GM18868 (cell line): ENCODE results near the gene PTPRC.

Experiments used
- ATAC-seq: cut with Tn5 transposase; IDR thresholded peaks from one replicate; pipeline ENCODE4 v1.9.1; 2021; ENCODE audit warnings: mild to moderate bottlenecking, moderate library complexity; ENCODE audit not compliant: unreplicated experiment

The PTPRC gene

GRCh38 chr1:198671136-198671535 is 32.3 kb downstream of the PTPRC start:
- peak; percentile 39 for ATAC-seq

GRCh38 chr1:198672124-198672523 is 33.3 kb downstream of the PTPRC start:
- no peak for ATAC-seq

GRCh38 chr1:198674009-198674408 is 35.2 kb downstream of the PTPRC start:
- ATAC-seq: no peak

DNA sequence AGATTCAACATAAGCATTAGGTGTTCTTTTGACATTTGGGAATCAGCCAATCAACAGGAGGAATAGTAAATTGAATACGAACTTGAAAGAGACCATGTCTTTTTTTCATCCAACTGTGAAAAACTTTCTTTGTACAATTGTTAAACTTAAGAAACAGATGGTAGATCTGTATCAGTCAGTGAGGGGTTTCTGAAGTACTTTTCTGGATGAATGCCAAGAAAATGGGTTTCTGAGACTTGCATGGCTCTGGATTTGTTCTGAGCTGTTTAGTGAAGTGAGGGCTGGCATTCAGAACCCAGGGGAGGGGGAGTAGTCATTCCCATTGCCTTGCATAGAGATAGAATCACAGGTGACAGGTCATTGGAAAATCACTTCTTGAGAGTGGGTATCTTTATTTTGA is 37.4 kb downstream of the PTPRC start:
- peak; percentile 38 for ATAC-seq

DNA sequence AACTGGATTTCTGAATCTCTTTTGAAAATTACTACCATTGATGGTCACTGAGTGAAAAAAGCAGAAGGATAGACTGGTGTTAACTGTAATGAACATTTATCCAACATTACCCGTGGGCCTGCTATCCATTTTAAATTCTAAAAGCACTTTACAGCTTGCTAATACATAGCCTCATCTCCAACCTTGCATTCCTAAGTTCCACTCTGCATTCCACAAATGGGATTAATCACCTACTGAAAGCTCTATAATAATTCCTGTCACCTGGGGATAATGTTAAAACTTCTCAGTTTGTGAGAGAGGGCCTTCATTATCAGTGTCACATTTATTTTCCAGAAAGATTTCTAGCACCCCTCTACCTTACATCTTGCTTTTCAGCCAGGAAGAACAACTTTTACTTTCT is 38.2 kb downstream of the PTPRC start:
- ATAC-seq: no peak

DNA sequence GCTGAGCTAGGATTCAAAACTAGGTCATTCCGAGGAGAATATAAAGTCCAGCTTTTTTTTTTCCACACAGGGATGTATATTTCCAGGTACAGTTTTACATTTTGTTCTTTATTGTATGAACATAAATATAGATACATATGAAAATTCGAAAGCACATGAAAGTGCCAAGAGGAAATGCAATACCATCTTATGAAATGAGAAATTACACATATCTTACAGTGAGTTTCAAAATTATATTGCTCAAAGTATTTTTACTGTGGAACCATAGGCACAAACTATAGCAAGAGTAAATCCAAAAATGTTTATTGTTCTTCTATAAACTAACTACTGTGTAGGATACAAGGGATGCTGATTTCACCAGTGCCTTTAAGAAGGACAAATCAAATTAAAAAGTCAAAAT is 39.0 kb downstream of the PTPRC start:
- ATAC-seq: no peak

- ATAC-seq: no peak
Measured at GRCh38 chr1:198678301-198678836, 39.5 kb downstream of the PTPRC start.

- peak; percentile 26 for ATAC-seq
Measured at GRCh38 chr1:198678901-198679329, 40.1 kb downstream of the PTPRC start.

- ATAC-seq: no peak
Measured at GRCh38 chr1:198679535-198680173, 40.8 kb downstream of the PTPRC start.

DNA sequence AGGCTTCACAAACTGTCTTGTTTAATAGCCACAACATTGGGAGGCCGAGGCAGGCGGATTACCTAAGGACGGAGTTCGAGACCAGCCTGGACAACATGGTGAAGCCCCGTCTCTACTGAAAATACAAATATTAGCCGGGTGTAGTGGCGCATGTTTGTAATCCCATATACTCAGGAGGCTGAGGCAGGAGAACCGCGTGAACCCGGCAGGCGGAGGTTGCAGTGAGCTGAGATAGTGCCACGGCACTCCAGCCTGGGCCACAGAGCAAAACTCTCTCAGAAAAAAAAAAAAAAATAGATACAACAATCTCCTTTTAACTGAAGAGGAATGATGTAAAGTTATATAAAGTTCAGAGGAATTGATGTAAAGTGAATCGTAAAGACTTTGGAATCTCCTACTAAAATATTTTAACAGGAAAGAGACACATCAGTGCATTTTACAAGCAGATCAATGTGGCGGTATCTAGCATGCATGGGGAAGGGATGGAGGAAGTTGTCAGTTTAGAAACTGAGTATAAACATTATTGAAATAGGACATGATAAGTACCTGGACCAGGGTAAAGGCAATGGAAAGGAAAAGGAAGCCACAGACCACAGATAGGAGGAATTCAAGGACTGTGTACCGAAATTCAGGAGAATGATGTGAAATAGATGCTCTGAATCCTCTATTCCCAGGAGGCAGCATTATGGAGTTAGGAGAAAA is 41.5 kb downstream of the PTPRC start:
- ATAC-seq: no peak

DNA sequence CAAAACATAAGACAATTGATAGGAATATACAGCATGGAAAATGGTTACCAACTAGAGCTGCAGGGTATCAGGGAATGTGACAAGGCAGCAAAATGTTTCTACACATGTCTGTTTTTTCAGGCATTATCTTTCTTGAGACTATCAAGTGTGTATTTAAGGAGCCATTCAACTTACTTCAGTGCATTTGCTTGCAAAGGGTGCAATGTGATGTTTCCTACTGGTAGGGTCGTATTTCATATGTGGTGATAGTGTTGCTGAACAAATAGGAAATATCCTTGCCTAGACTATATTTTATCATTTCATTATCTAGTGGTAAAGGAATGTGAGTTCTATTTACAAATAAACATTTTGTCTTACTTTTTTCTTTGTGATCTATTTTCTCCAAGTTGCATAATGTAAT is 42.4 kb downstream of the PTPRC start:
- no peak for ATAC-seq

- peak; percentile 93 for ATAC-seq
Measured at GRCh38 chr1:198681831-198682759, 43.3 kb downstream of the PTPRC start.

DNA sequence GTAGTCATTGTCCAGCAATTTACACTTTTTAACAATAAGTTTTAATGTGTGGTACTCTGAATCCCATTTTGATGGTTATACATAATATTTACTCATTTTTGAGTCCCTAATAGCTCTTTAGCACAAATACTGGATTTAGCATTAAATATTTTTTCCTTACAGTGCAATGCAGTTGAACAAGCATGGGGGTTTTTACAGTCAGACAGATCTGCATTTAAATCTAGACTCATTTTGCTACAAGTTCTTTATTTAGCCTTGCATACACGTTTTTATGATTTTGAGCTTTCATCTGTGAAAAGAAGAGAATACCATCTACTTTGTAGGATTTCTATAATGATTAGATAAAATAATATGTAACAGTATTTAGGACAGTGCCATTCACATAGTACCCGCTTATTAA is 44.0 kb downstream of the PTPRC start:
- ATAC-seq: no peak

DNA sequence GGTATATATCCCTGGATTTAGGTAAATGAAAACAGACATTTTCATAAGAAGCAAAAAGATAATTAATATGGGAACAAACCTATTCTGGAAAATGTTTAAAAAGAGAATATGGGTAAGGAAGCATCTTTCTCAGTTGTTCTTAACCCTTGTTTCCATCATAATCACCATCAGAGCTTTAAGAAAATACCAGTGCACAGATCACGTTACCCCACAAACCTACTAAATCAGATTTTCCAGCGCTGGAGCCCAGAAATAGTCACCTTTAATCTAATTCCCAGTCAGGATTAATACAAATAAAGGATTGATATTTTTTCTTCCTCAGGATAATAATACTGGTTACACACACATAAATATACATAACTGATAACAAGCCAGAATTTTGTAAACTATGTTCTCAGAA is 44.6 kb downstream of the PTPRC start:
- no peak for ATAC-seq

DNA sequence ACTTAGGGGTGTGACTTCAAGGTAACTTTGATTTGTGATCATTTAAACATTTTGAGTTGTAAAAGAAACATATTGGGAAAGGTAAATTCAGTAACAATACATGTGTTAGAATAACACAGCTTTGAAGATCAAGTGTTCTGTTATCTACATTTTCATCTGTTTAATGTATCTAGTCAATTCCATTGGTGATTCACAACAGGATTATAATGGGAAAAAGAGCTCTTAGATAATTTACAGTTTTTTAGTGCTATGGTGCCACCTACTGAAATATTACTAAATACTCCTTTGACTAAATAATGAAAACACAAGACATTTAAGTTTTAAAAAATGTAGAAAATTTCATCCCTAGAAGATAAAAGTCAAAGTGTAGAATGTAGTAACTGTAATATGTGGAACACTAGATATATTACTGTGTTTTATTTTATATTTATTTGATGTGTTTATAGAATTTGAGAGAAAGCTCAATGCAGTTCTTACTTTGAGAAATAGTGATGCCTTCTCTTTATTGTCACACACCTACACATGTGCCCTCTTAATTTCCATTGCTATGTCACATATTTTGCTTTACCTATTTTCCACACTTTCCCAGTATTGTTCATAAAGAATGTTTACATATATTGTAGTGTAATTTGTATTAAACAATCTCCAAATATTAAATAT is 47.4 kb downstream of the PTPRC start:
- no peak for ATAC-seq

DNA sequence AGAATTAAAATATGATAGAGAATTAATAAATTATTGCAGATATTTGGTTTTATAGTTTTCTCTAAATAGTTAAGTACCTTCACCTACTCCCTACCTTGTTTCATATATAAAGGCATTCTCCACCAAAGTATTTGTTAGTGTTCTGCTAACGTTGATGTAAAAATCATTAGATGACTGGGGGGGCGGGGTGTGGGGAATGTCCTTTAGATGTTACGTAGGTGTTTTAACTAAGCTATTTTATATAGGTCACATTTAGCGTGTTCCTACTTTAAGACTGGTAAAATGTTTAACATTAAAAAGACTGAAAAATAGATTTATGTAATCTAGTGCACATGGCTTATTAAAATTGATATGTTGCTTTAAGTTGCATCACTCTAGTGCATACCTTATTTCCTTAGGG is 48.6 kb downstream of the PTPRC start:
- ATAC-seq: no peak

DNA sequence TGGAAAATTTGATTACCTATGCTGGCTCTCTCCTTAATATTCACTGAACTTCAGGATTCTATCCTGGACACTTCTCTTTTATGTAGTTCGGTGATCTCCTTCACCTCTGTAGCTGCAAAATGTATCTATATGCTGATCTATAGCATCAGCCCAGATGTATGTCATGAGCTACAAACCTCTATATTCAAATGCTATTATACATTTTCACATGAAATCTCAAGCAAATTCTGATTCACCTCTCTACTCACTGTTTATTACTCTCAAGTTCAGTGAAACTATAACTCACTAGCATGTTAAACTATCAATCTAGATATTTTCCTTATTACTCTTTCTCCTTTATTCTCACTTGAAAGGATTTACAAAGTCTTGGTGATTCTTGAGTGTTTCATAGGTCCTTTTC is 52.2 kb downstream of the PTPRC start:
- ATAC-seq: no peak

GRCh38 chr1:198693321-198693720 is 54.5 kb downstream of the PTPRC start:
- no peak for ATAC-seq

- ATAC-seq: no peak
Measured at GRCh38 chr1:198694542-198694941, 55.7 kb downstream of the PTPRC start.

DNA sequence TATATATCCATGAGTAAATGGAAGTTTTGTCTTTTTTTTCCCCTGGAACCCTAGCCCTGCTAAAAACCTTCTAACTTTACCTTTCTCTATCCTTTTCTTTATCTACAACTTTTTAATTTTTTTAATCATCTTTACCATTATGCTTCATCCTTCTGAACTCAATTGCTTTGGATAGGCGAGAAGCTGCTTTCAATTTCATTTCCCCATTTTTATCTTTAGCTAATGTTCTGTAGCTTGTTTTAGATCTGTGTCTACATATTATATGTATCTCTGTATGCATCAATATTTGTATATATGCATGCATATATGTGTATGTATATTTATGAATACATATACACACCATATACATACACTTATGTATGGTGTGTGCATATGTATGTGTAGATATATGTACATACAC is 57.4 kb downstream of the PTPRC start:
- ATAC-seq: peak; percentile 68
